Effector CD8-positive, alpha-beta T cell (primary cell): Measurements from ENCODE around the gene CACNA1F.
"Not testable (repeated sequence)": the region's sequence is repeated elsewhere in the genome, so short reads cannot be mapped to it uniquely, and the experiment has no call there.

Experiments
- DNase-seq: peaks from one replicate; lab custom pipeline; 2025; lab: John Stamatoyannopoulos, UW

The CACNA1F gene

GRCh38 chrX:49176421-49177326, 56.5 kb downstream of the CACNA1F start:
- DNase-seq = no peak

- DNase-seq = no peak
Measured at GRCh38 chrX:49175435-49176274, 57.5 kb downstream of the CACNA1F start.

GRCh38 chrX:49174723-49175122, 58.4 kb downstream of the CACNA1F start:
- no peak for DNase-seq

GRCh38 chrX:49173544-49173943, 59.6 kb downstream of the CACNA1F start:
- not testable (repeated sequence) for DNase-seq

GRCh38 chrX:49172280-49172780, 60.8 kb downstream of the CACNA1F start:
- peak; percentile 31 for DNase-seq

- peak; percentile 26 for DNase-seq
Measured at GRCh38 chrX:49171752-49172279, 61.3 kb downstream of the CACNA1F start, which contains the start of gene PLP2. PLP2 (plus strand) TSS chrX:49171898; CDS start chrX:49172001, 103 bp downstream.

GRCh38 chrX:49167740-49168108, 65.4 kb downstream of the CACNA1F start:
- DNase-seq = no peak

GRCh38 chrX:49166914-49167739, 66.0 kb downstream of the CACNA1F start:
- peak; percentile 33 for DNase-seq

GRCh38 chrX:49165901-49166881, 66.9 kb downstream of the CACNA1F start:
- DNase-seq = peak; percentile 37

- DNase-seq = no peak
Measured at GRCh38 chrX:49164589-49165360, 68.4 kb downstream of the CACNA1F start.

GRCh38 chrX:49163555-49164419, 69.4 kb downstream of the CACNA1F start:
- DNase-seq = peak; percentile 64

GRCh38 chrX:49162620-49163019, 70.5 kb downstream of the CACNA1F start, which contains the start of gene MAGIX:
MAGIX (plus strand) TSS chrX:49162758; CDS start chrX:49162890, 132 bp downstream.
- no peak for DNase-seq

- no peak for DNase-seq
Measured at GRCh38 chrX:49161632-49162031, 71.5 kb downstream of the CACNA1F start.

GRCh38 chrX:49160908-49161307, 72.2 kb downstream of the CACNA1F start:
- no peak for DNase-seq

- no peak for DNase-seq
Measured at GRCh38 chrX:49157194-49157593, 75.9 kb downstream of the CACNA1F start.

- DNase-seq = peak; percentile 75
Measured at GRCh38 chrX:49155900-49156837, 77.0 kb downstream of the CACNA1F start.
